ENCODE measurements around the gene TIMM8B. TPM values are rescaled to one million over a fixed set of nuclear protein-coding genes. Genes with fewer than 3 reads are reported as not detected.

TIMM8B gene
- total RNA-seq (2021; ENCODE audit: unreplicated experiment), result 62.1 TPM
- 63.5 and 73.7 TPM in 2 replicates for polyA plus RNA-seq (2012)
- Bru-seq, nascent RNA, result percentile 97 among the genes with signal in this experiment
- percentile 89 among the genes with signal in this experiment for BruChase-seq, experiment 1, labeled RNA remaining after a 6-hour chase
- BruChase-seq, experiment 2, labeled RNA remaining after a 2-hour chase, result percentile 92 among the genes with signal in this experiment
- long read RNA-seq, transcript TIMM8B-201 (2 exons, 819 nt), result minor isoform, 16 of 48 reads
- long read RNA-seq, transcript TIMM8B-203 (3 exons, 1,155 nt), result major isoform, 17 of 48 reads
- long read RNA-seq, partial matches to known transcripts, result 0 of 48 reads
- long read RNA-seq, other reads (novel, unspliced or antisense), result 15 of 48 reads

- Histone ChIP-seq H3K9me2 (ENCODE audit: insufficient read depth) (no peaks in the 10 kb centered on the region), H2AFZ (ENCODE audit: low read depth, low read length, poor library complexity, severe bottlenecking) (no peak within 1 kb of the TSS), H3K4me1 (ENCODE audit: control insufficient read depth in 1 of 2, insufficient read depth in 2 of 2, low read length in 2 of 2) (peaks cover 0 to 15% of the 10 kb centered on the region in 2 experiments; a peak in 2 of 4 replicates), H3K9ac (ENCODE audit: low read length) (peak within 1 kb of the TSS; percentile 97), H3K27ac (ENCODE audit: low read depth, low read length) (peak within 1 kb of the TSS; percentile 65), H3K4me2 (ENCODE audit: low read length) (peak within 1 kb of the TSS; percentile 79), H4K20me1 (ENCODE audit: insufficient read depth) (no peaks in the 10 kb centered on the region), H3K4me3 (replicated peaks in 1 of 2; ENCODE audit: low read depth in 1 of 2, low read length in 2 of 2) (peak within 1 kb of the TSS; percentile 87 to 93), H3K36me3 (ENCODE audit: control insufficient read depth in 1 of 2, insufficient read depth in 2 of 2, low read length in 2 of 2) (peaks cover 47 to 52% of the 10 kb centered on the region in 2 experiments), H3K79me2 (ENCODE audit: insufficient read depth, low read length) (peaks cover 78% of the 10 kb centered on the region), H3K9me3 (ENCODE audit: control insufficient read depth in 1 of 2, insufficient read depth in 1 of 2, low read depth in 1 of 2, low read length in 2 of 2) (no peaks in the 10 kb centered on the region), H3K27me3 (ENCODE audit: insufficient read depth, low read length) (no peaks in the 10 kb centered on the region)
- ATAC-seq, result peak; percentile 92
- no TSS peak for BruUV-seq (replicated peaks)
- ChIA-PET CTCF (interaction anchor here (1.0 to 1.1 kb wide), 2 partner anchors 27 to 193 kb away, joined by 3 read pairs; no protein-coding TSS in a partner anchor), POLR2A (interaction anchor here (1.0 to 1.3 kb wide), 2 partner anchors 14 to 133 kb away, joined by 3 to 4 read pairs; no protein-coding TSS in a partner anchor), RAD21 (ENCODE audit: low non-redundant PET in 1 of 2, low total read pairs in 2 of 2, uncharacterized antibody in 2 of 2, unreplicated experiment in 2 of 2) (no interaction called here)
- intact Hi-C loops (cut with micrococcal nuclease), result loop anchor here (1.0 to 5.0 kb wide), 4 partner anchors 12 to 208 kb away; partner anchors contain the start of genes CFAP68, FDXACB1, NKAPD1 and PIH1D2
- peak; percentile 95 for DNase-seq (ENCODE audit: low read depth, low spot score)
- TF ChIP-seq ZNF274 (IDR thresholded peaks at IDR 0.05; ENCODE audit: low read depth, low read length), result no peak
- TF ChIP-seq EGR1 (IDR thresholded peaks at IDR 0.05; ENCODE audit: low read depth), result peak; percentile 80
- TF ChIP-seq CBX3 (IDR thresholded peaks at IDR 0.05; ENCODE audit: low read depth), result no peak
- TF ChIP-seq EZH2phosphoT487 (IDR thresholded peaks at IDR 0.05; ENCODE audit: borderline replicate concordance), result no peak
- no peak for TF ChIP-seq TCF7L2 (IDR thresholded peaks at IDR 0.05; ENCODE audit: borderline replicate concordance, extremely low read depth, insufficient read depth, insufficient read length)
- no peak for TF ChIP-seq JUND (IDR thresholded peaks at IDR 0.05)
- no peak for TF ChIP-seq SRF (IDR thresholded peaks at IDR 0.05; ENCODE audit: low read depth)
- TF ChIP-seq YY1 (IDR thresholded peaks at IDR 0.05; ENCODE audit: extremely low read depth, insufficient replicate concordance, low read depth, low read length), result no peak
- no peak for TF ChIP-seq REST (IDR thresholded peaks at IDR 0.05; ENCODE audit: low read depth)
- TF ChIP-seq ELF1 (IDR thresholded peaks at IDR 0.05; ENCODE audit: borderline replicate concordance, low read depth), result peak; percentile 75
- peak; percentile 92 for TF ChIP-seq POLR2AphosphoS5 (IDR thresholded peaks at IDR 0.05; ENCODE audit: low read depth, low read length)
- TF ChIP-seq CEBPB (IDR thresholded peaks at IDR 0.05; ENCODE audit: low read depth), result no peak
- no peak for TF ChIP-seq CTCF (IDR thresholded peaks at IDR 0.05 in 2 of 3, conservative IDR thresholded peaks at IDR 0.05 in 1 of 3; ENCODE audit: borderline replicate concordance in 1 of 3, insufficient read depth in 1 of 3, low read depth in 2 of 3, low read length in 2 of 3)
- TF ChIP-seq POLR2A (IDR thresholded peaks at IDR 0.05; ENCODE audit: borderline replicate concordance, extremely low read depth, insufficient read depth, insufficient read length), result peak; percentile 90
- TF ChIP-seq SIN3A (IDR thresholded peaks at IDR 0.05; ENCODE audit: low read depth), result peak; percentile 73
- peak; percentile 63 for TF ChIP-seq MAX (IDR thresholded peaks at IDR 0.05)
- TF ChIP-seq SP1 (IDR thresholded peaks at IDR 0.05; ENCODE audit: low read depth), result peak; percentile 42
- no peak for TF ChIP-seq ZFX (IDR thresholded peaks at IDR 0.05)
- no peak for TF ChIP-seq FOSL1 (IDR thresholded peaks at IDR 0.05; ENCODE audit: low read depth)
- no peak for TF ChIP-seq RAD21 (IDR thresholded peaks at IDR 0.05; ENCODE audit: low read depth)
Observed at GRCh38 chr11:112086422-112087191, at the start of gene TIMM8B, which contains the start of gene SDHD. Gene TIMM8B (minus strand): TSS chr11:112086756. CDS start chr11:112086723, 33 bp downstream. Gene SDHD (plus strand): TSS chr11:112086873. CDS start chr11:112086908, 35 bp downstream.

Data from HCT116 (cell line).